Measurements from ENCODE around the gene HJURP.

The HJURP gene

GRCh38 chr2:233792720-233793119 is 61.6 kb downstream of the HJURP start:
- Mint-ChIP-seq H3K4me1 (no peaks in the 10 kb centered on the region), H3K27ac (no peak overlapping the region), H3K27me3 (no peaks in the 10 kb centered on the region), H3K9me3 (no peaks in the 10 kb centered on the region), H3K36me3 (no peaks in the 10 kb centered on the region), H3K4me3 (no peak overlapping the region)
- DNase-seq, result no peak
- CTCF ChIA-PET, result no interaction called here

GRCh38 chr2:233791883-233792329 is 62.4 kb downstream of the HJURP start:
- CTCF ChIA-PET, result no interaction called here
- Mint-ChIP-seq H3K27me3 (no peaks in the 10 kb centered on the region), H3K4me1 (no peaks in the 10 kb centered on the region), H3K4me3 (no peak overlapping the region), H3K9me3 (no peaks in the 10 kb centered on the region), H3K36me3 (no peaks in the 10 kb centered on the region), H3K27ac (no peak overlapping the region)
- no peak for DNase-seq

GRCh38 chr2:233791151-233791882 is 63.0 kb downstream of the HJURP start:
- Mint-ChIP-seq H3K4me3 (no peak overlapping the region), H3K4me1 (no peaks in the 10 kb centered on the region), H3K36me3 (no peaks in the 10 kb centered on the region), H3K27ac (no peak overlapping the region), H3K27me3 (no peaks in the 10 kb centered on the region), H3K9me3 (no peaks in the 10 kb centered on the region)
- CTCF ChIA-PET, result no interaction called here
- DNase-seq, result no peak

DNA sequence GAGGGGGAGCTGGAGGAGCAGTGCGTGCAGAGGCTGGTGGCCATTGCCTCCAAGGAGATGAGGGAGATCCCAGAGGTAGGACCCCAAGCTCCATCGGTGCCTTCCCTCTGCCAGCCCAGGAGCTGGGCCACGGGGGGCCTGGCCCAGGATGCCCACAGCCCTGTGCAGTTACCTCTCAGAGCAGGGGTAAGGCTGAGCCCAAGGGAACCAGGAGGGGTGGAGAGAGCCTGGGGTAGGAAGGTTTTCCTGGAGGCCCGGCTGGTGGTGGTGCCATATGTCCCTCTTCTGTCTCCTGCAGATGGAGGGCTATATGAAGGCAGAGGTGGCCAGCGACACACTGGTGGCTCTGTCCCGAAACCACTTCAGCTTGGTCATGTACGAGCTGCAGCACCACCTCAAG is 64.8 kb downstream of the HJURP start:
- CTCF ChIA-PET, result no interaction called here
- Mint-ChIP-seq H3K4me1 (no peaks in the 10 kb centered on the region), H3K27ac (no peak overlapping the region), H3K27me3 (no peaks in the 10 kb centered on the region), H3K4me3 (no peak overlapping the region), H3K9me3 (no peaks in the 10 kb centered on the region), H3K36me3 (no peaks in the 10 kb centered on the region)
- DNase-seq, result no peak
